GM21786 (cell line): ENCODE results near the gene EDIL3.

Experiments used
- ATAC-seq: cut with Tn5 transposase; IDR thresholded peaks from one replicate; pipeline ENCODE4 v1.9.1; 2021; ENCODE audit not compliant: unreplicated experiment

Gene EDIL3, protein sequence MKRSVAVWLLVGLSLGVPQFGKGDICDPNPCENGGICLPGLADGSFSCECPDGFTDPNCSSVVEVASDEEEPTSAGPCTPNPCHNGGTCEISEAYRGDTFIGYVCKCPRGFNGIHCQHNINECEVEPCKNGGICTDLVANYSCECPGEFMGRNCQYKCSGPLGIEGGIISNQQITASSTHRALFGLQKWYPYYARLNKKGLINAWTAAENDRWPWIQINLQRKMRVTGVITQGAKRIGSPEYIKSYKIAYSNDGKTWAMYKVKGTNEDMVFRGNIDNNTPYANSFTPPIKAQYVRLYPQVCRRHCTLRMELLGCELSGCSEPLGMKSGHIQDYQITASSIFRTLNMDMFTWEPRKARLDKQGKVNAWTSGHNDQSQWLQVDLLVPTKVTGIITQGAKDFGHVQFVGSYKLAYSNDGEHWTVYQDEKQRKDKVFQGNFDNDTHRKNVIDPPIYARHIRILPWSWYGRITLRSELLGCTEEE

DNA sequence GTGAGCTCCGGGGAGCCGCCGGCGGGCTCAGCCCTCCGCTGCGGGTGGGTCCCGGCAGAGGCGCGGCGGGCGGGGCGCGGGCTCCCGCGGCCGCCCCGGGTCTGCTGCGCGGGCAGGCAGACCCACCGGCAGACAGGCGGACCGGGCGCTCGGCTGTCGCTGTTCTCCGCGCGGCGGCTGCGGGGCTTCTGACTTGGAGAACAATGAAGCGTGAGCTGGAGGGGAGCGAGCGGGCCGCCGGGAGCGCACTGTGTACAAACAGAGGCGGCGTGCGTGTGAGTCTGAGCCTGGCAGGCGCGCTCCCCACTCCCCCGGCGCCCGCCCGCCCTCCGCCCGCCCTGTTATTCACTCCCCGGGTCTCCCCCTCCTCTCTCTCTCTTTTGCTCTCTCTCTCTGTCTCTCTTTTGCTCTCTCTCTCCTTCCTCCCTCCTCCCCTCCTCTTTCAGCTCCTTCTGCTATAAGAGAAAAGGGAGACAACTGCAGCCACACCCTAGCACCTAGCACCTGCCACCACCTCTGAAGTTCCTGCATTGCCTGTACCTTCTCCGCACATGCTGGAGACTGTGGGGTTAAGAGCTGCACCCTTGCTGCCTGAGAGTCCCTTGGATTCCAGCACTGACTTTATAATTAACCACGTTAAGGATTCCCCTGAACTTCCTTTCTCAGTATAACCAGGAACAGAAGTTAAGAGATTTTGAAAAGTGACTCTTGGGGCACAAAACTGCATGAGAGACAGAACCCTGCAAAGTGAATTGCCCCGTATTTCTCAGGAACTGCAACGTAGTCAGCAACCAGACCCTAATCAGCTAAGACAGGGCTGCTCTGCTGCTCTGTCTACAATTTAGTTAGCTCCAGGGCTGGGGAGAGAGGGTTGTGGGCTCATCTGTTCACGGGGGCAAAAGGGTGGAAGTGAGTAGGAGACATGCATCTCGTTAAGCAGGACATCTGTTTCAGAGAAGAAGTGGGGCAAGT is at the start of gene EDIL3:
Gene EDIL3 (minus strand): TSS at position 277 of the 972 bp plus-strand sequence. CDS start 506 bp downstream, outside the sequence.
- no peak for ATAC-seq

DNA sequence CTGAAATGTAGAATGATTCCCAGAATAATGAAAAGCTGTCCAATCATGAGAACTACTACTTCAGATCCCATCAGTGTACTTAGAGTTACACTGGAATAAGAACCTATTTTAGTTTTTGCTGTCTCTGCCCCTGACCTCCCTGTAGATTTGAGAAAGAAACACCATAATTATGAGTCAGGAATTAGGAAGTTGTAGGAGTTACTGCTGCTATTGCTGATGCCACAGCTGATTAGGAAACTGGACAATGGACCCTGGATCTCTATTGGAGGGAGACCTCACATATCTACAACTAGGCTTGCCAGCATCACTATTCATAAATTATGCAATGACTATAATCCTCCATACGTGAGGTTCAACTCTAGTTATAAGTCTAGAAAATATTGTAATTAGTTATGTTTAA is 48.8 kb upstream of the EDIL3 start:
- no peak for ATAC-seq

DNA sequence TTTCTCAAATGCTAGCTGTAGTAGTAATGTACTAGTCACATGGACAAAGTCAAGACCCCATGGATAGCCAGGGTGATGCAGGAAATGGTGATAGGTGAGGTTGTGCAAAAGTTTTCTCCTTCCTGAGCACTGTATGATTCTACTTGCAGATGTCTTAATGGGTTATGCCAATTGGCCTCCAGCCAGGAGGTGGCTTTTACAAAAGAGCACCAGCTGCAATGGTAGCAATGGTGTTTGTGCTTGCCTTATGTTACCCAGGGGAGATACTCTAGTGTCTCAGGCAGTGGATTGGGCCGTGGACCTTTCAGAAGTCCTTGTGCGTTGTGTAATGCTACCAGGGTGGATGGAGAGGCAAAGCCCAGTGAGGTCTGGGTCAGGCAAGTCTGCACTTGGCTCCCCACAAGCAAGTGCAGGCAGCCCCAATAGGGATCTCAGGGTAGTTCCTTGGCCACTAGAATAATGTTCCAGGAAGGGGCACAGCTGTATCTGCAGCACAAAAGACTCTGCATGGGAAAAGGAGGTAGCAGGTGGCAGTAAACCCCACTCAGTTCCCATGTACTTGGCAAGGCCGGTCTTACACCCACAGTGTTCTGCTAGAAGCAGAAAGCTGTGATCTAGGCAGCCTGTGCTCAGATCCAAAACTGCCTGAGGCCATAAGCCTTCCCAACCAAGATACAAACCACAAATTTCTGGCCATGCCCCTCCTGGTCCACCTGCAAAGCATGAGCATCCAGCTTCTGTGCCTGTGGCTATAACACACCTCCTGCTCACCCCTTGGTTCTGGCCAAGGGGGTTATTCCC is 46.4 kb upstream of the EDIL3 start:
- no peak for ATAC-seq

DNA sequence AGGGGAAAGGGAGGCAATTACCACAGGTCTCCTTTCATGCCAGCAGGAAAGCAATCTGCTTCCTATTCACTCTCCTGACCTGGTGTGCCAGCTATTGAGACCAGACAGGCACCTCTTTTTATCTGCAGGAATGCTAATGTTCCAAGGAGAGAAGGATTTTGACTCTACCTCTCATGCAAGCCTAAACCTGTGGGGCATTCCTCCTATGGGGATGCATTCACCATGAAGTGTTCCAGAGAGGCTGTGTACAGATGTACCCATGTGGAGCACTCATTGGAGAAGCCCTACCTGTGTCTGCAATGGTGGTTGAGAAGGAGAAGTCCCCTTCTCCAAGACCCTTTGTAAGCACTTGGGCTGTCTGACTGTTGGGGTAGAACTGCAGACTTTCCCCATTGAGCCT is 45.4 kb upstream of the EDIL3 start:
- ATAC-seq = no peak

DNA sequence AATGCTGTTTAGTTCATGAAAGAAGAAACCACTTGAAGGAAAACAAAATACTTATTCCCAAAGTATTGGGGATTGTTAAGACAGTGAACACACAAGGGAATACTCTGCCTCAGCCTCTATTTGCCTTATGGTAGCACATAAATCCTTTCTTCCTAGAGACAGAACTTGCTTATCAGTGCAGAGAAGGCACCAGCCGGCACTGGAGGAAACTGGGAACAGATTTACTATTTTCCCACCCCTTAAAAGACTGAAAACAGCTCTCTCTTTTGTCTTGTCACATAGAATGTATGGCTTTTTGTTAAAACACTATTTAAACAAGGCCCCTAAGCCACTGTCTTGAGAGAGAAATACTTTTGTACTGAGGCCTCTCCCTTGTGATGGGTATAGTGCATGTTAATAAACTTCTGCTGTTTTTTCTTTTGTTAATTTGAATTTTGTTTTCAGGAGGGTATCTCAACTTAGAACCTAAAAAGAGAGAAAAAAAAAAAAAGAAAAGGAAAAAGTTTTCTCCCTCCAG is 40.7 kb upstream of the EDIL3 start:
- ATAC-seq = no peak

DNA sequence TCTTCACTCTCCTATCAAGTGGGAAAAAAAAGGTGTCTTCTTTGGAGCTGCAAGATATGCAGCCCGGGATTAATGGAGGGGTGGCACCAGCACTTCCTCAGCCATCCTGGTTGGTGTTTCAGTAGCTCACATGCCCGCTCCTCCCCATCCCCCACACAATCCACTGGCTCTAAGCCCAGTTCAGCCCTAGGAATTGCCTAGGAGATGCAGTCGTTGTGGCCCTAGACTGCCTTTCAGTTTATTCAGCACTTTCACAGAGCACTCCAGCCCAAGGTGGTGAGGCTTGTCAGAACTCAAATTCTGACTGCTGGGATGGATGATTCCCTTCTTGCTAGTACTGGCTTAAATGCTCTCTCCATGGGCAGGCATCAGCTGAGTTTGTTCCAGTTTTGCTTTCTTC is 35.1 kb upstream of the EDIL3 start:
- no peak for ATAC-seq

DNA sequence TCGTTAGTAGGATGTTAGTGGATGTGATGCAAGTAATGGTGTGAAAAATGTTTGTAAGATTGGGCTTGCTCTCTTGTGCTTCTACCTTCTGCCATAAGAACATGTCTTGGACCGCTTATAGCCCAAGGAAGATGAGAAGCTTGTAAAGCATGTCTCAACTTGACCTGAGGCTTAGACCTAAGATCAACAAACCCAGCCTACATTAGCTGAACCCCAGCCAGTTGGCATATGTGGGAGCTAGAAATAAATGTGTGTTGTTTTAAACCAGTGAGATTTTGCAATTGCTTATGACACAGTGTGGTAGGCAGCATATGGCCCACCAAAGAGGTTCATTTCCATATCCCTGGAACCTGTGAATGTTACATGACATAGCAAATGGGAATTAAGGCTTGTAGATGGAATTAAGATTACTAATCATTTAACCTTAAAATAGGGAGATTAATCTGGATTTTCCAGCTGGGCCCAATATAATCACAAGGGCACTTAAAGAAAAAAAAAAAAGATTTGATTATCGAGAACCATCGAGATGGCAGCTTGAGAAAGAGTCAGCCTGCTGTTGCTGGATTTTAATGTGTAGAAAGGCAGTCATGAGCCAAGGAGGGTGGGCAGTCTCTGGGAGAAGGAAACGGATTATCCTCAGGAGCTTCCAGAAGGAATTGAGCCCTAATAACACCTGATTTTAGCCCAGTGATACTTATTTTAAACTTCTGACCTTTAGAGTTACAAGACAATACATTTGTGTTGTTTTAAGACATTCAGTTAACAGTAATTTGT is 27.3 kb upstream of the EDIL3 start:
- no peak for ATAC-seq

DNA sequence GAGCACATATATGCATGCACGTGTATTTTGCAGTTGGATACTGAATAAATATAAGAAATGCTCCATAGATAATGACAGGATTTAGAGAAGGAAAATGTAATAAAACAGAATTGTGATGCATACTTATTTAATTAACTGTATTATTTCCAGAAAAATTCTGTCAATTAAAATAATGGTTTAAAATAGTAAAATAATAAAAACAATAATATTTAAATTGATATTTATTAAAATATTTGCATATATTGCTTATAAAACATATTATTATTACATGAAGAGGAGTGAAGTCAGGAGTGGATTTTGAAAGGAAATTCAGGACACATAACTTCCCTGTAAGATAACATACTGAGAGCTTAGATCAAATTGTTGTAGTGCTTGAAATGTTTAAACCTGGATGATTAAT is 21.4 kb upstream of the EDIL3 start:
- no peak for ATAC-seq

DNA sequence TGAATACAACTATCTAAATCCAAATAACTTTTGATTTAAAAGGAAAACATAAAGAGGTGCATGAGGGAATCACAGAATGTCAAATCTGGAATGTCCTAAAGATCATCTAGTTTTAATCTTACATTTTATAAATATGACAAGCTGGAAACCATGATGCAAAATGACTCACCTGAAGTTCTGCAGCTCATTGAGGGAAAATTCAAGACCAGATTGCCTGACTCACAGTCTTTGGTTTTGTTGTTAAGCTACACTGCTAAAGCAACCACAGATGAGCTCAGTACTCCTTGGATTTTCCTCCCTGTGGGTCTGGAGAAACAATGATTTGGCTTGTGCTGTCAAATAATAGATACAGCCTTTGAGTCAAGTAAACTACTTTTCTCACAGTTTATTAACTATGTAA is 19.1 kb upstream of the EDIL3 start:
- no peak for ATAC-seq

DNA sequence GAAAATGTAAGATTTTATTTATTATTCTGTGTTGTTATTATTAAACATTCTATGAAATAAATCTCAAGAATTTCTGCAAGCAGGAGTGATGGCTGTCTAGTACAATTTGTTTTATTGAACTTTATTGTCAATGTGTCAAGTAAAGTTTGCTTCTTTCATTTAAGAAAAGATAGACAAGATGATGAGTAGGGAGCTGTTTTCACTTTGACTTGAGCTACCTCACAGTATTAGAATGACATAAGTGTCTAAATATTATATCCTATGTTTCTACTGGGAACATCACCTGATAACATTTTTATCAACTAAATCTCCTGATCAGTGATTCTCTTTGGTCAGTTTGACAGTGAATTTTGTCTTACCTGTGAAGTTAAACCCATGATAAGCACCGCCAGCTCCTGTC is 12.7 kb upstream of the EDIL3 start:
- no peak for ATAC-seq

DNA sequence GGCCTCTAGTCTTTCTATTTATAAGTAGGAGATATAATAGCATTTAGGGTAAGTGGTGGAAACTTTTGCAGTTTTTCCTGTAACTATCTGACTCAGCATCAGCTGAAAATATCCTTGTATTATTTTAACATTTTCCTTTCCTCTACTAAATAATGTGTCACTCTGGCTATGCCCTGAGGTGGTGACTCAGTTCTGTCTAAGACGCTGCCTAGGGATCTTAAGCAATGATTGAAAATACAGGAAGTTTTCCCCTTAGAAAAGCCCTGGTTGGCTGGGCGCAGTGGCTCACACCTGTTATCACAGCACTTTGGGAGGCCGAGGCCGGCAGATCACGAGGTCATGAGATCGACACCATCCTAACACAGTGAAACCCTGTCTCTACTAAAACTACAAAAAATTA is 9.3 kb upstream of the EDIL3 start:
- ATAC-seq = no peak

DNA sequence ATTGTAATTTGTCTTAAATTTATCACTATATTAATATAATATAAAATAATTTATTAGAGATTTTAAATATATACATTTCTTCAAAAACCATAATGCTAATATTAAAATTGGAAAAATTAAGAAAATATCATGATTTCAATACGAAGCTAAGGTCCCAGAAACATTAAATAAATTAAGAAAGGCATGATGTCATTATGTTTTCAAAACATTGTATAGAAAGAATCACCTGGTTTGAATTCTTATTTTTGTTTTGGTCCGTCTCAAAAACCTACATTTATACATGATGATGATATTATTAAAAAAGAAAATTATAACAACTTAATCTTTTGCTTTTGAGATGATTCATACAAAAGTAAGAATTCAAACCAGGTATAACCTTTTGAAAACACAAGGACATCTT is 8.2 kb upstream of the EDIL3 start:
- no peak for ATAC-seq

DNA sequence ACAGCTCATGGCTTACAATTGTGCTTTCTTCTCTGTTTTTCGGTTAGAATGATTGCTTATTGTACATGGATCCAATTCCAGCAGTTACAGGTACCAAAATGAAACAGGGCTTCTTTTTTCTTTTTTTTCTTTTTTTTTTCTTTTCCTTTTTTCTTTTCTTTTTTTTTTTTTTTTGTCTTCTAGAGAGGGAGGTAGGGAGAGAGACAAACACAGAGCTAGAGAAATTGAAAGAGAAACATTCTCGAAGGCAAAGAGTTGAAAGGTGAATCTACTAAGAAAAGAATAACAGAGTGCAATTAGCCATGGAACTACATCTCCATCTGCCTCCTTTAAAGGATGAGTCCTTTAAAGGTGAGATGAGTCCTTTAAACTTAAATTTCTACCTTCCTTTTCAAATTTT is 1.0 kb upstream of the EDIL3 start:
- ATAC-seq = no peak

DNA sequence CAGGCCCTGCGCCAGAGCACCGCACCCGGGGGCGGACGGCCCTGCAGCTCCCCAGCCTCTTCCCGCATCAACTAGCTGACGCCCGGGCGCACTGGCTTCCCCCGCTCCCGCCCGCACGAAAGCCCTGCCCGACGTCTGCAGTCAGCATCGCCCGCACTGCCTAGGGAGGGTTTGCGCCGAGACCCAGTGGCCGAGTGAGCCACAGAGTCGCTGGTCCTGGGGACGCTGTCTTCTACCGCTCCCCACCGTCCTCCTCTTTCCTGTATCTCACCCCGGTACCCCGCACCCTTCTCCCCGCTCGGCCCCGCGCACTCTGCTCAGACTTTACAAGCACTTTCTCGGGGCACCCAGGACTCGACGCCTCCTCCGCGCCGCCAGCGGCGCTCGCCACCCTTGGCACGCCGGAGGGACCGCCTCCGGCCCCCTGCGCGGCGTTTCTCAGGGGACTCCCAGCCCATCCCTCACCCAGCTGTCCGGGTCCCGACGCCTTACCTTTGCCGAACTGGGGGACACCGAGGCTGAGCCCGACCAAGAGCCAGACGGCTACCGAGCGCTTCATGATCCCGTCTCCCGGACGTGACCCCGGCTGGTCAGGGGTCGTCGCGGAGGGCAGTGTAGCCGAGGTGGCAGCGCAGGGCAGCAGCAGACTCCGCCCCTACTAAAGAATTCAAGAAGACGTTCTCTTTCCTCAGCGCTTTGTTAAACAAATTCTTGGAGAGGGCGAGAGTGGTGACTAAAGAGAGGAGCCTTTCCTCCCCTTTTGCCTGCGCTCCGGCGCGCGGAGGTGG is 670 bp downstream of the EDIL3 start:
- ATAC-seq = no peak

DNA sequence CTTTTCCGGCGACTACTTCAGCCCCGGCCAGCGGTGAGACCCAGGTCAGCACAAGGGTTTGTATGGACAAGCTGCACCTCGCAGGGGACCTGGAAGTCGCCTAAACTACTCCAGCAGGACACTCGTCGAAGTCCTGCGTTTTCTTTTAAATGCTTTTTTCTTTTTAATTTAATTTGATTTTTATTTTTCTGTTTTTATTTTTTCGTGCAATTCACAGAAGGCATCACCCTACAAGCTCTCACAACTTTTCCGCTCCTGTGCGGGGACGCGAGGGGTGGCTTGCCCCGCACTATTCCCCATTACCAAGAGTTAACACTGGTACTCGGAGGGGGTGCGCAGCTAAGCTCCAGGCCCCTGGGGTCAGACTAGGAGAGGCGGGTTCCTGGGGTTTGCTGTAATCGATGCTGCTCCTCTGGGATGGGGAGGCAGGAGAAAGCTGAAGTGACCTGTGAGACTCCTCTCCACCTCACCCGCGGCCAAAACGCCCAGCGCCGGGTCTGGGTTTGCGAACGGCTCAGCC is 1.3 kb downstream of the EDIL3 start:
- no peak for ATAC-seq

DNA sequence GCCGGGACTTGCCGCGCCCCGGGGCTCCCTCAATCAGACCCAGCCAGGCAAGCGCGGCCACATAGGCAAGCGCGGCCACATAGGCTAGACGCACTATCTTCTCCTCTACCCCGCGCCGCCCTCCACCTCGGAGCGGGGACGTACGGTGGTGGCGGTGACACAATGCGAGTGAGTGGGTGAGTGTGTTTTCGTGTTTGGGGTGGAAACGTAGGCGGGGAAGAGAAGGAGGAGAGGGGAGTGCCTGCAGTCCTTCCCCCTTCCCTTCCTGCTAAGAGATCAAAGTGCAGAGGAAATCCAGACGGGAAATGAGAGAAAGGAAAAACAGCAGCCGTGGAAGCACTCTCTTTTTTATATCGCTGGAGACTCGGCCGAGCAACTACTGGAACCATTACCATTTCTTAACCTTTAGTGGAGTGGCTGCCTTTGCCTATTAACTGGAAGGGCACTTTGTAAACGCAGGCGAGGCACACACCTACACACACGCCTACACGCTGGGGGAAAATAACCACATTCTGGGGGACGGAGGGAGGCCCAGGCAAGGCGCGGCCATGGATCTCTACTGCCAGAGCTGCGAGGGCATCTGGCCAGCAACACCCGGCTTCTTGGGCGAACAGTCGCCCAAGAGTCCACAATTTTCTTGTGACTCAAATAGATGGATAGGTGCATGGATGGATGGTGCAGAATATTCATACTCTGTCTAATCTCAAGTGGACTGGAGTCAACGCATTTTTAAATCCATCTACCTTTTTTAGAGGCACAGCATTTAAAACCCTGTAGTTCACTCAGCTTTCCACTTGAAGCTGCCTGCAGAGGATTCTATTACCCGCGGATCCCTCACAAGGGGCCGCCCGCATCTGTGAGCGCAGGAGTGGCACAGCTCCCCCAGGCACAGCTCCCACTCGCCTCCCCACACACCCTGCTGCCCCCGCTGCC is 2.1 kb downstream of the EDIL3 start:
- no peak for ATAC-seq

DNA sequence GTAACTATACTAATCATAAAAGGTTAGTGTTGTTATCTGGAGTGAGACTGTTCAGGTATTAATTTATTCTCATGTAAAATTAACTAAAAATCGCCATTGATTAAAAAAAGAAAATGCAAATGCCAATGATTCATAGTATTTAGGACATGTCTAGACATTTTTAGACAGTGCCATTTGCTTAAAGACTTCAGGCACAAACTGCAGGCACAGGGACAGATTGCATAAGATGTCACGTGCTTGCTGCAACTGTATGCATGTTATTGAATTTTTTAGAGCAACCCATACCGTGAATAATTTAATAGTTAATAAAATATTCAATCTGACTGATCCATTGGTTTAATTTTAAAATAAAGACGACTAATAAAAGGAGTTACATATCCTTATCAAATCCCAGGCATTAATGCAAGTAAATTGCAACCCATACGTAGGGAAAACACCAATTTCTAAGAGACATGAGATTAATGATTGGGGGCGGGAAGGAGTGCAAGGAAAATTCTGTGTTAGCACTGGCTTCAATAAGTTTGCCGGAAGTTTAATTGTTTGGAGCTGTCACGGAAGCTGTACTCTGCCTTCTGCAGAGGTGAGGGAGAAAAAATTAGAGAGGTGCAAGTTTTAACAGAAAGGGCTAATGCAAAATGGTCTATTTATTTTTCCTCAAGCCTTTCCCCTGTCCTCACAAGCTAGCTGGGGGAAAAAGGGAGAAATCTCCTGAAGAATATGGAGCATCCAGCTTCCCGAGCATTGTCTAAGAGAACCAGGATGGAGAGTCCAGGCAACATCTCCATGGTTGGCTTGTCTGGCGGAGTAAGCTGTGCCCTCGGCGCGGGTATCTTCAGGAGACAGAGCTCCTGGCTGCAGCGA is 2.9 kb downstream of the EDIL3 start:
- ATAC-seq = no peak
